Tibial nerve (tissue), 4 donors: ENCODE results near the gene MAN1B1.

Source experiments
- CTCF ChIP-seq, 5 experiments: fragments of 200-600 bp in 3 of 5; fragments of 450-650 bp in 2 of 5; sonication (generic) in 3 of 5; IDR thresholded peaks; one replicate each; pipeline ENCODE4 v1.5.1; 2016 to 2019; ENCODE audit warnings: antibody characterized with exemption in 5 of 5, mild to moderate bottlenecking in 3 of 5, moderate library complexity in 2 of 5
- EP300 ChIP-seq, 2 donors: sonication (generic); formaldehyde crosslinking; IDR thresholded peaks; one replicate each; pipeline ENCODE4 v1.6.1; 2017; ENCODE audit warnings: antibody characterized with exemption in 2 of 2, mild to moderate bottlenecking in 1 of 2
- POLR2A ChIP-seq, 2 donors: fragments of 450-650 bp; IDR thresholded peaks; one replicate each; pipeline ENCODE4 v1.6.1; 2017; ENCODE audit warnings: antibody characterized with exemption in 2 of 2, mild to moderate bottlenecking in 2 of 2, moderate library complexity in 2 of 2

- TF ChIP-seq CTCF (IDR thresholded peaks at IDR 0.05) (no peak), POLR2A (IDR thresholded peaks at IDR 0.05) (no peak), EP300 (IDR thresholded peaks at IDR 0.05) (no peak)
These were observed 1.3 kb downstream of the MAN1B1 start for GRCh38 chr9:137088121-137088520.
